Vagina (tissue), 2 donors: ENCODE measurements around the gene CRLF1.

ENCODE experiments used
- POLR2A ChIP-seq, 2 donors: fragments of 450-650 bp; IDR thresholded peaks; one replicate each; pipeline ENCODE4 v1.6.1; 2017; ENCODE audit warnings: antibody characterized with exemption in 2 of 2, mild to moderate bottlenecking in 2 of 2, moderate library complexity in 2 of 2
- POLR2AphosphoS5 ChIP-seq, 2 donors: sonication (generic); formaldehyde crosslinking; IDR thresholded peaks; one replicate each; pipeline ENCODE4 v1.9.0; 2017; ENCODE audit warnings: antibody characterized with exemption in 2 of 2, mild to moderate bottlenecking in 2 of 2, low read depth in 1 of 2; ENCODE audit not compliant: insufficient read depth in 1 of 2
- TF ChIP-seq, protein P1 (sequence below), 3 experiments: fragments of 450-650 bp in 2 of 3; fragments of 200-600 bp in 1 of 3; sonication (generic) in 1 of 3; IDR thresholded peaks; one replicate each; pipeline ENCODE4 v1.5.1; 2017 to 2019; ENCODE audit warnings: antibody characterized with exemption in 3 of 3, mild to moderate bottlenecking in 2 of 3, moderate library complexity in 2 of 3

DNA sequence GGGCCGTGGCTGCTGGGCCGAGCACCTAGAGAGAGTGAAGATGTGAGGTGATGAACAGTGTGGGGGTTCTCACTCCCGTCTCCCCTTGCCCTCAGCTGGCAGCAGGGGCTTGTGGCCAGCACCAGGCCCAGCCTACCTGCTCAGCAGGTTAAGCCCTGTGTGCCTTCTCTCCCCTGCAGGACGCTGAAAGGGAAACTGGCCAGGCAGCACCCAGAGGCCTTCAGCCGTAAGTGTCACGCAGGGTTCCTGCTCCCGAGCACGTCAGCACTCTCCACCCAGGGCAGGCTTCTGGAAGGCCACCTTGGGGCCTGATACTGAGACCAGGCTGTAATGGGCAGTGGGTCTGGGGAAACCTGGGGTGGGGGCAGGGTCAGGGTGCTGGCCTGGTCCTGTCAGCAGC, 39.6 kb downstream of the CRLF1 start:
- TF ChIP-seq, protein P1, sequence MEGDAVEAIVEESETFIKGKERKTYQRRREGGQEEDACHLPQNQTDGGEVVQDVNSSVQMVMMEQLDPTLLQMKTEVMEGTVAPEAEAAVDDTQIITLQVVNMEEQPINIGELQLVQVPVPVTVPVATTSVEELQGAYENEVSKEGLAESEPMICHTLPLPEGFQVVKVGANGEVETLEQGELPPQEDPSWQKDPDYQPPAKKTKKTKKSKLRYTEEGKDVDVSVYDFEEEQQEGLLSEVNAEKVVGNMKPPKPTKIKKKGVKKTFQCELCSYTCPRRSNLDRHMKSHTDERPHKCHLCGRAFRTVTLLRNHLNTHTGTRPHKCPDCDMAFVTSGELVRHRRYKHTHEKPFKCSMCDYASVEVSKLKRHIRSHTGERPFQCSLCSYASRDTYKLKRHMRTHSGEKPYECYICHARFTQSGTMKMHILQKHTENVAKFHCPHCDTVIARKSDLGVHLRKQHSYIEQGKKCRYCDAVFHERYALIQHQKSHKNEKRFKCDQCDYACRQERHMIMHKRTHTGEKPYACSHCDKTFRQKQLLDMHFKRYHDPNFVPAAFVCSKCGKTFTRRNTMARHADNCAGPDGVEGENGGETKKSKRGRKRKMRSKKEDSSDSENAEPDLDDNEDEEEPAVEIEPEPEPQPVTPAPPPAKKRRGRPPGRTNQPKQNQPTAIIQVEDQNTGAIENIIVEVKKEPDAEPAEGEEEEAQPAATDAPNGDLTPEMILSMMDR (IDR thresholded peaks at IDR 0.05): no peak
- TF ChIP-seq POLR2A (IDR thresholded peaks at IDR 0.05) (no peak), POLR2AphosphoS5 (IDR thresholded peaks at IDR 0.05; ENCODE audit: insufficient read depth in 1 of 2, low read depth in 1 of 2) (no peak)
